Upper lobe of left lung (tissue), 4 donors: ENCODE results near the gene ICE2.

Experiments used
- EP300 ChIP-seq, 4 donors: sonication (generic); formaldehyde crosslinking; IDR thresholded peaks; one replicate each; pipeline ENCODE4 v1.5.1; 2017; ENCODE audit warnings: antibody characterized with exemption in 4 of 4, control low read depth in 2 of 4
- POLR2A ChIP-seq, 4 donors: fragments of 450-650 bp; IDR thresholded peaks; one replicate each; pipeline ENCODE4 v1.5.1; 2016 to 2017; ENCODE audit warnings: antibody characterized with exemption in 4 of 4, mild to moderate bottlenecking in 2 of 4
- POLR2AphosphoS5 ChIP-seq, 2 donors: sonication (generic); formaldehyde crosslinking; IDR thresholded peaks; one replicate each; pipeline ENCODE4 v1.5.1; 2017; ENCODE audit warnings: antibody characterized with exemption in 2 of 2
- TF ChIP-seq, protein P1 (sequence below), 6 experiments: fragments of 450-650 bp in 4 of 6; fragments of 200-600 bp in 2 of 6; sonication (generic) in 2 of 6; IDR thresholded peaks; one replicate each; pipeline ENCODE4 v1.5.1; 2016 to 2019; ENCODE audit warnings: antibody characterized with exemption in 6 of 6

DNA sequence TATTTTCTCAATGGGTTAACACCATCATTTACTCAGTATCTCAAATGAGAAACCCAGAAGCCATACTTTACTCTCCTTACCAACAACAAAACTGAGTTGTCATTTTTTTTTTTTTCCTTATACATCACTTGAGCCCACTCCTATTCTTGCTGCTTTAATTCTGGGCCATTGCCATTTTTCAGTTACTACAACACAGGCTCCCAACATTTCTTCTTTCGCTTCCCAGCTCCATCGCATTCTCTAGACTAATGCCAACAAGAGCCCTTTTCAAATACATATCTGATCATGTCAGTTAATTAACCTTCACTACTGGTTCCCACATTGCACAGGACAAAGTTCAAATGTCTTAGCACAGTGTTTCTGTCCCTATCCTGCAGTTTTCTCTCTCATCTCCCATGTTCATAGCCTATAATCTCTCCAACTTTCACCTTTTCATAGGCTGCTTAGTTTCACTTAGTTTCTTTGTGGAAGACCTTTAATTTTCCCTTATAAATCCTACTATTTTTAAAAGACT is 58.7 kb downstream of the ICE2 start:
- TF ChIP-seq EP300 (IDR thresholded peaks at IDR 0.05) (no peak), POLR2A (IDR thresholded peaks at IDR 0.05) (no peak), POLR2AphosphoS5 (IDR thresholded peaks at IDR 0.05) (no peak)
- TF ChIP-seq, protein P1, sequence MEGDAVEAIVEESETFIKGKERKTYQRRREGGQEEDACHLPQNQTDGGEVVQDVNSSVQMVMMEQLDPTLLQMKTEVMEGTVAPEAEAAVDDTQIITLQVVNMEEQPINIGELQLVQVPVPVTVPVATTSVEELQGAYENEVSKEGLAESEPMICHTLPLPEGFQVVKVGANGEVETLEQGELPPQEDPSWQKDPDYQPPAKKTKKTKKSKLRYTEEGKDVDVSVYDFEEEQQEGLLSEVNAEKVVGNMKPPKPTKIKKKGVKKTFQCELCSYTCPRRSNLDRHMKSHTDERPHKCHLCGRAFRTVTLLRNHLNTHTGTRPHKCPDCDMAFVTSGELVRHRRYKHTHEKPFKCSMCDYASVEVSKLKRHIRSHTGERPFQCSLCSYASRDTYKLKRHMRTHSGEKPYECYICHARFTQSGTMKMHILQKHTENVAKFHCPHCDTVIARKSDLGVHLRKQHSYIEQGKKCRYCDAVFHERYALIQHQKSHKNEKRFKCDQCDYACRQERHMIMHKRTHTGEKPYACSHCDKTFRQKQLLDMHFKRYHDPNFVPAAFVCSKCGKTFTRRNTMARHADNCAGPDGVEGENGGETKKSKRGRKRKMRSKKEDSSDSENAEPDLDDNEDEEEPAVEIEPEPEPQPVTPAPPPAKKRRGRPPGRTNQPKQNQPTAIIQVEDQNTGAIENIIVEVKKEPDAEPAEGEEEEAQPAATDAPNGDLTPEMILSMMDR (IDR thresholded peaks at IDR 0.05) = no peak
